Measurements from ENCODE around the gene HMX1.

DNA sequence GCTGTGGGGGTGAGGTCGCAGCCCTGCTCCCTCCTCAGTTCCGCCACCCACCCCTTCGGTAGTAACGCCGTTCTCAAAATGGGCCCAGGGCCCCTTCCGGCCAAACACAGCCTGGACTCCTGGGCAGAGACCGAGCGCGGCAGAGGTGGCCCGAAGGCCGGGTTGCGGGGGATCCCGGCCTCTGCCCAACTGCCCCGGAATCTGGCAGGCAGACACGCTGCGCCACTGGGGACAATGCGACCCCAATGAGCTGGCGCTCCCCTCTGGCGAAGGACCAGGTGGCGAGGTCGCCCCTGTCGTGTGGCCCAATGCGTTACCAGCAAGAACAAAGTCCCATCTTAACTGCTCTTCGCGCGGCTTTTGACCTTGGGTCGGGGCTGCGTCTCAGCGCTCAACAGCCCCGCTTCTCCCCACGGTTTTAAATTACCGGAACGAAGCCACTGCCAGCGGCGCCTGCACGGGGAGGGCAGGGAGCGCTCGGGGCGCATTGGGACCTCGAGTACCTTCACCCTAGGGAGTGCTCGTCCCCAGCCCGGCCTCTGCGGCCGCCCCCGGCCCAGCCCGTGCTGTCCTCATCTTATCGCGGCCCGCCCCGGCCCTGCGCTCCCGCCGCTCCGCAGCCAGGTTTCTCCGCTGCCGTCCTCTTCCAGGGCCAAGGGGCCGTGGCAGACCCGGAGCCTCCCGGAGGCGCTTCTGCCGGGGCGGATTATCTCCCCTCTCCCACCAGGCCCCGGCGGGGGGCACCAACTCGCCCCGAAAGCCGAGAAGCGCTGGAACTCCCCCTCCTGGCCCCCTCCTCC lies 22.2 kb upstream of the HMX1 start:
- TF ChIP-seq CTCF (IDR thresholded peaks at IDR 0.05) (no peak), POLR2A (IDR thresholded peaks at IDR 0.05) (no peak), POLR2AphosphoS5 (IDR thresholded peaks at IDR 0.05) (no peak)

Data from breast epithelium (tissue), 3 donors.